Measurements from ENCODE around the gene TALDO1. TPM values are rescaled to one million over a fixed set of nuclear protein-coding genes. Genes with fewer than 3 reads are reported as not detected.

The TALDO1 gene
- total RNA-seq, 2 experiments from 2014 or later, result 219 to 268 TPM

DNA sequence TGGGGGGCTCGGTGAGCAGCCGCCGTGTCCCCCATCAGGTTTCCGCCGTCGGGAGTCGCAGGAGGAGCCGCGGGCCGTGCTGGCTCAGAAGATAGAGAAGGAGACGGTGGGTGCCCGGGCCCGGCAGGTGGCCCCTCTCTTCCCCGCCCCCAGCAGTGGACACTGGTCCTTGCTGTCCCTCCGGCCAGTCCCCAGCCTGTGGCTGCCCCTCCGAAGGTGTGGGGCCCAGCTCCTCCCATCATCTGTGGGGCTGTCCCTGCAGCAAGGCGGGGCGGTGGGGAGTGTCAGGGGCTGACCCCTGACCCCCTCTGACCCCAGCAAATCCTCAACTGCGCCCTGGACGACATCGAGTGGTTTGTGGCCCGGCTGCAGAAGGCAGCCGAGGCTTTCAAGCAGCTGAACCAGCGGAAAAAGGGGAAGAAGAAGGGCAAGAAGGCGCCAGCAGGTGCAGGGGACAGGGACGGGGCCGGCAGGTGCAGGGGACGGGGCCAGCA, 26.0 kb upstream of the TALDO1 start:
- Mint-ChIP-seq H3K27me3 (peaks cover 29% of the 10 kb centered on the region), H3K9me3 (no peaks in the 10 kb centered on the region), H3K4me3 (no peak overlapping the region), H3K4me1 (peaks cover 16% of the 10 kb centered on the region), H3K36me3 (ENCODE audit: low read depth) (no peaks in the 10 kb centered on the region), H3K27ac (no peak overlapping the region)
- ChIA-PET CTCF (interaction anchor here (1.3 to 3.4 kb wide), 6 partner anchors 9 to 167 kb away, joined by 3 to 16 read pairs (median 4); partner anchors contain the start of genes DEAF1 and TMEM80), POLR2A (no interaction called here)
- no peak for DNase-seq

DNA sequence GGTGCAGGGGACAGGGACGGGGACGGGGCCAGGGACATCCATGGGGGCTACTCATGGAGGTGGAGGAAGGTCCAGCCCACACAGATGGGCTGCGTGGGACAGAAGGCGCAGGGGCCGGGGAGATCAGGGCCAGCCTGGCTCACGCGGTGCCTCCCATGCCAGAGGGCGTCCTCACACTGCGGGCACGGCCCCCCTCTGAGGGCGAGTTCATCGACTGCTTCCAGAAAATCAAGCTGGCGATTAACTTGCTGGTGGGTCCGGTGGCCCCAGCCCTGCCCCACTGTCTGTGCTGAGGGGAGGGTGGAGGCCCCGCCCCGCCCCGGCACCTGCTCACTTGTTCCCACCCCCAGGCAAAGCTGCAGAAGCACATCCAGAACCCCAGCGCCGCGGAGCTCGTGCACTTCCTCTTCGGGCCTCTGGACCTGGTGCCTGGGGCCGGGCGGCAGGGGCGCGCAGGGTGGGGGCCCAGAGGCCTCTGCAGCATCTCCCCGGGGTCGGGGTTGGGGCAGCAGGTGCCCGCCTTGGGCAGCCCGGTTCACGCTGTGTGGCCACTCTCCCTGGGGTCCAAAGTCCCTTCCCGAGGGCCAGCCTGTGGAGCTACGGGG, 25.4 kb upstream of the TALDO1 start:
- CTCF ChIA-PET, result interaction anchor here (1.0 to 3.4 kb wide), 9 partner anchors 10 to 167 kb away, joined by 3 to 16 read pairs (median 4); partner anchors contain the start of genes DEAF1 and TMEM80
- no peaks in the 10 kb centered on the region for H3K36me3 Mint-ChIP-seq (ENCODE audit: low read depth)

DNA sequence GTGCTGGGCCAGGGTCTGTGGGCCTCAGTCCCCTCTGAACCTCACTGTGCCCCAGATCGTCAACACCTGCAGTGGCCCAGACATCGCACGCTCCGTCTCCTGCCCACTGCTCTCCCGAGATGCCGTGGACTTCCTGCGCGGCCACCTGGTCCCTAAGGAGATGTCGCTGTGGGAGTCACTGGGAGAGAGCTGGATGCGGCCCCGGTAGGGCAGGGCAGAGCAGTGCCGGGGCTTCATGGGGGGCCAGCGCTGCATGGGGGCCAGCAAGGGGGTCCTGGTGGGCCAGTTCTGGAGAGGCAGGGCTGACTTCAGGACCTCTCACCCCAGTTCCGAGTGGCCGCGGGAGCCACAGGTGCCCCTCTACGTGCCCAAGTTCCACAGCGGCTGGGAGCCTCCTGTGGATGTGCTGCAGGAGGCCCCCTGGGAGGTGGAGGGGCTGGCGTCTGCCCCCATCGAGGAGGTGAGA, 24.9 kb upstream of the TALDO1 start:
- Mint-ChIP-seq H3K4me3 (no peak overlapping the region), H3K36me3 (ENCODE audit: low read depth) (no peaks in the 10 kb centered on the region), H3K9me3 (no peaks in the 10 kb centered on the region), H3K27me3 (peaks cover 27% of the 10 kb centered on the region), H3K4me1 (peaks cover 21% of the 10 kb centered on the region), H3K27ac (no peak overlapping the region)
- no peak for DNase-seq
- ChIA-PET POLR2A (no interaction called here), CTCF (interaction anchor here (0.8 to 3.4 kb wide), 10 partner anchors 10 to 168 kb away, joined by 3 to 16 read pairs (median 4); partner anchors contain the start of genes DEAF1, EPS8L2 and TMEM80)

More for the DNA sequence above, 25.4 kb upstream of the TALDO1 start:
- DNase-seq, result peak; percentile 63
- Mint-ChIP-seq H3K4me3 (no peak overlapping the region), H3K27ac (no peak overlapping the region), H3K9me3 (no peaks in the 10 kb centered on the region), H3K27me3 (peaks cover 27% of the 10 kb centered on the region), H3K4me1 (peaks cover 19% of the 10 kb centered on the region)
- POLR2A ChIA-PET, result no interaction called here

DNA sequence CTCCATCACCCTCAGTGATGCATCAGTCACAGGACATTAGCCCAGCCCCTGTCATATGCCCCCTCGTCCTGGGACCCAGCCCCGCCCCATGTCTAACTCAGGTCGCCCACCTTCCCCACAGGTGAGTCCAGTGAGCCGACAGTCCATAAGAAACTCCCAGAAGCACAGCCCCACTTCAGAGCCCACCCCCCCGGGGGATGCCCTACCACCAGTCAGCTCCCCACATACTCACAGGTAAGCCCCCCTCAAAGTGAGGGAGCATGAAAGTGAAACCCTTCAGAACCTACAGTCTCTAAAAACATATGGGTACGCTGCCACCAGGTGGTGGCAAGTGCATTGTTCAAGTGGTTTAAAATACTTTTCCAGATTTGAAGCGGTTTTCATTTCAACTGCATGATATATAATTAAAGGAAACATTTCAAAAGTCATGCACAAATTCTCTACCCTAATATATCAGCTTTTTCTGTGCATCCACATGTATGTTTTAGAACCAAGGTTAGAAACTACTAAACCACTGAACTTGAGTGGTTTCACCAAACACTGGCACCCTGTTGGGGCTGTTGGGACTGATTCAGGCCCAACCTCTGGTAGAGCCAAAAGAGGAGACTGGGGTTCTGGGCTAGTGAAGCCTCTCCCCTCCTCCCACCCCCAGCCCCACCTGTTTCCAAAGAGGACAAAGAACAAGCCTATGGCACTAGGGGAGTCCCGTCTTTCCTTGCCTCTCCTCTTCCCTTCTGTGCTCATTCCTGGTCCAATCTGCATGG, 24.0 kb upstream of the TALDO1 start:
- Mint-ChIP-seq H3K36me3 (ENCODE audit: low read depth) (no peaks in the 10 kb centered on the region), H3K27me3 (peaks cover 27% of the 10 kb centered on the region), H3K9me3 (no peaks in the 10 kb centered on the region), H3K27ac (peak overlapping the region; percentile 78), H3K4me3 (no peak overlapping the region), H3K4me1 (peaks cover 21% of the 10 kb centered on the region)
- ChIA-PET POLR2A (no interaction called here), CTCF (interaction anchor here (0.7 to 3.4 kb wide), 14 partner anchors 10 to 169 kb away, joined by 3 to 16 read pairs (median 4); partner anchors contain the start of genes DEAF1, EPS8L2, LMNTD2 and TMEM80)
- DNase-seq, result peak; percentile 72

DNA sequence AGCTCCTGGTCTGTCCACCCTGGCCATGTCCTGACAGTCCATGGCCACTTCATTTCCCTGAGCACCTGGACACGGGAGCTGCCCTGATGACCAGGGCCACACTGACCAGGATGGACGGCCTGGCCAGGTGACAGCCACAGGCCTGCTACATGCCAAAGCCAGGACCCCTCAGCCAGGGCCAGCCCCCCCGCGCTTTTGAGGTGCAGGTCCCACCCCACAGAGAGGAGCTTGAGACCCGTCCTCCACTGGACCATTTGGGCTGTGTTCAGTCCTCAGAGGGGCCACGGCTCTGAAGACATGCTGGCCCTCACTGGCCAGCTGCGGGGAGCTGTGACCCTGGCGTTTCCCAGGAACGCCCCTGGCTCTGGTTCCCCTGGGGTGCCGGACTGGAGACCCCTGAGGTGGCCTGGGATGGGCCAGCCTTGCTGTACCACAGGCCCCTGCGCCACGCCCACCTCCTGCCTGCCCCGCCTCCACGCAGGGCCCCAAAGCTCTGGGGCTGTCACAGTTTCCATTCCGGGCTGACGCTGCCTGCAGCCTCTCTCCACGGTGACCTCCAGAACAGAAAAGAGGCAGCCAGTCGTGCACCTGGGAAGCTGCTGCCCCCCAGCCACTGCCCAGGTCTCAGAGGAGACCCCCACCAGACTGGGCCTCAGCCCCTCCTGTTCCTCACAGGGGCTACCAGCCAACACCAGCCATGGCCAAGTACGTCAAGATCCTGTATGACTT, 23.1 kb upstream of the TALDO1 start:
- ChIA-PET POLR2A (no interaction called here), CTCF (interaction anchor here (1.0 to 3.4 kb wide), 8 partner anchors 9 to 169 kb away, joined by 3 to 16 read pairs (median 5); partner anchors contain the start of genes DEAF1, LMNTD2 and TMEM80)
- peaks cover 21% of the 10 kb centered on the region for H3K4me1 Mint-ChIP-seq
- peaks cover 25% of the 10 kb centered on the region for H3K27me3 Mint-ChIP-seq
- H3K9me3 Mint-ChIP-seq, result no peaks in the 10 kb centered on the region
- no peaks in the 10 kb centered on the region for H3K36me3 Mint-ChIP-seq (ENCODE audit: low read depth)
- H3K4me3 Mint-ChIP-seq, result peak overlapping the region; percentile 1
- no peak for DNase-seq
- H3K27ac Mint-ChIP-seq, result no peak overlapping the region

DNA sequence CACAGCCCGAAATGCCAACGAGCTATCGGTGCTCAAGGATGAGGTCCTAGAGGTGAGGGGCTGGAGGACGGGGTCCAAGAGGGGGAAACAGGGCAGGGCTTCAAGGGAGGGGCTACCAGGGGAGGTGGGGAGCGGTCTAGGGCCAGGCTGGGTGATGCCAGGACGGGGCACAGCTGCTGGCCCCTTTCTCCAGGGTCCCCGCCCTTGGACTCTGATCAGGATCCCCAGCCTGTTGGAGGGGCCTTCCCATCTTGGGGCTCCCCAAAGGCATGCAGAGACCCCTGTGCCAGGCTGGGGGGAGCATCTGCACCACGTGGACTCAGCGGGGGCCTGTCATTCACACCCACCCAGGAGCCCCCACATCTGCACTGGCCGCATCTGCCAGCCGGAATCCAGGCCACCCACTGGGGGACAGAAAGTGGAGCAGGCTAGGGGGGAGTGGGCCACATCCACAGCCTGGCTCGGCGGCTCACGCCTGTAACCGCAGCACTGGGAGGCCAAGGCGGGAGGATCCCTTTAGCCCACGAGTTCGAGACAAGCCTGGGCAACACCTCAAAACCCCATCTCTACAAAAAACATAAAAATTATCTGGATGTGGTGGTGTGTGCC, 22.4 kb upstream of the TALDO1 start:
- no peak for DNase-seq
- H3K27me3 Mint-ChIP-seq, result peaks cover 20% of the 10 kb centered on the region
- H3K36me3 Mint-ChIP-seq (ENCODE audit: low read depth), result no peaks in the 10 kb centered on the region
- ChIA-PET POLR2A (no interaction called here), CTCF (interaction anchor here (1.0 to 3.4 kb wide), 10 partner anchors 9 to 206 kb away, joined by 3 to 16 read pairs (median 6); partner anchors contain the start of genes DEAF1, LMNTD2 and TMEM80)
- H3K27ac Mint-ChIP-seq, result peak overlapping the region; percentile 78
- H3K4me3 Mint-ChIP-seq, result peak overlapping the region; percentile 57
- H3K9me3 Mint-ChIP-seq, result no peaks in the 10 kb centered on the region
- peaks cover 19% of the 10 kb centered on the region for H3K4me1 Mint-ChIP-seq

DNA sequence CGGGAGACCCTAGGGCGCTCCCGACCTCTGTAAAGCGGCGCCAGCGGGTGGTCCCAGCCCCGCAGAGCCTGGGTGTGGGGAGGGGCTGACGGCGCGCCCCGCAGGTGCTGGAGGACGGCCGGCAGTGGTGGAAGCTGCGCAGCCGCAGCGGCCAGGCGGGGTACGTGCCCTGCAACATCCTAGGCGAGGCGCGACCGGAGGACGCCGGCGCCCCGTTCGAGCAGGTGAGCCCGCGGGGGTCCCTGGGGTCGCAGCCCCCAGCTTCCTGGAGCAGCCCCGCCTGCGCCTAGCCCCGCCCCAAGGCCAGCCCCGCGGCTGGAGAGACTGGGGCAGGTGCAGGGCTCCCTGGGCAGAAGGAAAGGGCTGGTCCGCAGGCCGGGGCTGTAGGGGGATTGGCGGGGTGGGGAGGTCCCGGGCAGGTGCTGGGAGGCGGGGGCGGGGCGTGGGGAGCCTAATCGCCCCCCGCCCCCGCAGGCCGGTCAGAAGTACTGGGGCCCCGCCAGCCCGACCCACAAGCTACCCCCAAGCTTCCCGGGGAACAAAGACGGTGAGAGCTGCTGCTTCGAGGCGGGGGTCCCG, 21.6 kb upstream of the TALDO1 start:
- no peak for DNase-seq
- H3K9me3 Mint-ChIP-seq, result no peaks in the 10 kb centered on the region
- POLR2A ChIA-PET, result no interaction called here
- H3K36me3 Mint-ChIP-seq (ENCODE audit: low read depth), result no peaks in the 10 kb centered on the region
- peak overlapping the region; percentile 49 for H3K4me3 Mint-ChIP-seq
- CTCF ChIA-PET, result interaction anchor here (0.7 to 2.5 kb wide), 13 partner anchors 10 to 207 kb away, joined by 3 to 11 read pairs (median 3); partner anchors contain the start of gene TALDO1
- H3K27me3 Mint-ChIP-seq, result peaks cover 16% of the 10 kb centered on the region
- H3K27ac Mint-ChIP-seq, result peak overlapping the region; percentile 78
- H3K4me1 Mint-ChIP-seq, result peaks cover 19% of the 10 kb centered on the region

DNA sequence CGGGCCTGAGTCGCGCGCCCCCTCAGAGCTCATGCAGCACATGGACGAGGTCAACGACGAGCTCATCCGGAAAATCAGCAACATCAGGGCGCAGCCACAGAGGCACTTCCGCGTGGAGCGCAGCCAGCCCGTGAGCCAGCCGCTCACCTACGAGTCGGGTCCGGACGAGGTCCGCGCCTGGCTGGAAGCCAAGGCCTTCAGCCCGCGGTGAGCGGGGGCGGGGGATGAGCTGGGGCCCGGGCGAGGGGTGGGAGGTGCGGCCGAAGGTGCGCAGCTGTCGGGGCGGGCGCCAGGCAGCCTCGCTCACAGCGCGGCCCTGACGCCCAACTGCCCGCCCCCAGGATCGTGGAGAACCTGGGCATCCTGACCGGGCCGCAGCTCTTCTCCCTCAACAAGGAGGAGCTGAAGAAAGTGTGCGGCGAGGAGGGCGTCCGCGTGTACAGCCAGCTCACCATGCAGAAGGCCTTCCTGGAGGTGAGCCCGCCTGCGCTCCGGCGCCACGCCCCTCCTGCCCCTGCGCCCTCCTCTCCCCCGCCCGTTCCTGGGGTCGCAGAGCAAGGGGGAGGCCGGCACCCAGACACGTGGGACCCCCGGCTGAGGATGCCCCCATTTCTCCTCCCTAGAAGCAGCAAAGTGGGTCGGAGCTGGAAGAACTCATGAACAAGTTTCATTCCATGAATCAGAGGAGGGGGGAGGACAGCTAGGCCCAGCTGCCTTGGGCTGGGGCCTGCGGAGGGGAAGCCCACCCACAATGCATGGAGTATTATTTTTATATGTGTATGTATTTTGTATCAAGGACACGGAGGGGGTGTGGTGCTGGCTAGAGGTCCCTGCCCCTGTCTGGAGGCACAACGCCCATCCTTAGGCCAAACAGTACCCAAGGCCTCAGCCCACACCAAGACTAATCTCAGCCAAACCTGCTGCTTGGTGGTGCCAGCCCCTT, 20.7 kb upstream of the TALDO1 start:
- H3K27ac Mint-ChIP-seq, result peak overlapping the region; percentile 46
- DNase-seq, result peak; percentile 53
- no peaks in the 10 kb centered on the region for H3K36me3 Mint-ChIP-seq (ENCODE audit: low read depth)
- H3K9me3 Mint-ChIP-seq, result no peaks in the 10 kb centered on the region
- H3K4me3 Mint-ChIP-seq, result peak overlapping the region; percentile 51
- H3K4me1 Mint-ChIP-seq, result peaks cover 16% of the 10 kb centered on the region
- POLR2A ChIA-PET, result no interaction called here
- CTCF ChIA-PET, result interaction anchor here (0.5 to 2.5 kb wide), 15 partner anchors 10 to 208 kb away, joined by 3 to 11 read pairs (median 3); partner anchors contain the start of gene TALDO1
- peaks cover 13% of the 10 kb centered on the region for H3K27me3 Mint-ChIP-seq

DNA sequence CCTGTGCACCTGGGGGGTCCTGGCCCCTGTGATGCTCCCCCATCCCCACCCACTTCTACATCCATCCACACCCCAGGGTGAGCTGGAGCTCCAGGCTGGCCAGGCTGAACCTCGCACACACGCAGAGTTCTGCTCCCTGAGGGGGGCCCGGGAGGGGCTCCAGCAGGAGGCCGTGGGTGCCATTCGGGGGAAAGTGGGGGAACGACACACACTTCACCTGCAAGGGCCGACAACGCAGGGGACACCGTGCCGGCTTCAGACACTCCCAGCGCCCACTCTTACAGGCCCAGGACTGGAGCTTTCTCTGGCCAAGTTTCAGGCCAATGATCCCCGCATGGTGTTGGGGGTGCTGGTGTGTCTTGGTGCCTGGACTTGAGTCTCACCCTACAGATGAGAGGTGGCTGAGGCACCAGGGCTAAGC, 20.0 kb upstream of the TALDO1 start:
- no peaks in the 10 kb centered on the region for H3K9me3 Mint-ChIP-seq
- ChIA-PET CTCF (interaction anchor here (1.0 to 2.5 kb wide), 5 partner anchors 10 to 59 kb away, joined by 3 to 8 read pairs (median 5); no protein-coding TSS in a partner anchor), POLR2A (no interaction called here)
- peaks cover 12% of the 10 kb centered on the region for H3K4me1 Mint-ChIP-seq
- peaks cover 11% of the 10 kb centered on the region for H3K27me3 Mint-ChIP-seq
- no peaks in the 10 kb centered on the region for H3K36me3 Mint-ChIP-seq (ENCODE audit: low read depth)
- no peak overlapping the region for H3K27ac Mint-ChIP-seq
- no peak overlapping the region for H3K4me3 Mint-ChIP-seq
- no peak for DNase-seq

DNA sequence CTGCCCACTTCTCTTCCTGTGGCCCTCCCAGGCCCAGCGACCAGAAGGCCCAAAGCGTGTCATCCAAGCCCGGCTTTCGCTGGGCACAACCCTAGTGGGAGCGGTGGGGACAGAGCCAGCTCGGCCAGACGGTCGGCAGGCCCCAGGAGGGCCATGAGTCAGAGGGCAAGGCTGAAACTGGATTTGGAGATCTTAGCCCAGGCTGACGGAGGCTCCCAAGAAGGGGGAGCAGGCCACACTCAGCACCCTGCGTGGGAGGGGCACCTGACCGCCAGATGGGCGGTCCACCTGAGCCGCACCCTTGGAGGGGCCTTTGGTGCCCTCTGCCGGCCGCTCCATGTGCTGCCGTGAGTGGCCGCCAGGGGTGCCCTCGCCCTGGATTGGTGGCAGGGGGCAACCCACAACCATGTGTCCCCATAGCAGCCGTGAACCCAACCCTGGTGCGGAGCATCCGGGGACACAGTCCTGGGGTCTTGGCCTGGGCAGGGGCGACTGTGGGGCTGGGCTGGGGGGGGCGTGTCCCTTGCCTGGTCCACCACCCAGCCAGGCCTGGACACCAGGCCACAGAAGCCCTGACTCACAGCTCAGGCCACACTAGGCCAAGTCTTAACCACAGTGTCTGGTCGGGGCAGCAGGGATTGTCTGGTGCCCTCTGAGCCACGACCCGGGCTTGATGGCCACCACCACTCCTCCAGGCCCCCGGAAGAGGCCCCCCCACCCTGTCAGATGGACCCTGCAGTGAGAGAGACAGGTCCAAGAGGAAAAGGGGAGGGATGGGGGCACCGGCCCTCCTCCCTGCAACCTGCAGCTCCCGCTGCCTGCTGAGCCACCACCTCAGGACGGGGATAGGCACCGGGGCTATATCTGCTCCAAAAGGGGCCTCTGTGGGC, 19.2 kb upstream of the TALDO1 start:
- ChIA-PET POLR2A (no interaction called here), CTCF (interaction anchor here (1.0 to 2.5 kb wide), 5 partner anchors 9 to 54 kb away, joined by 3 to 8 read pairs (median 7); no protein-coding TSS in a partner anchor)
- DNase-seq, result peak; percentile 78
- Mint-ChIP-seq H3K36me3 (ENCODE audit: low read depth) (no peaks in the 10 kb centered on the region), H3K4me3 (no peak overlapping the region), H3K9me3 (no peaks in the 10 kb centered on the region), H3K27me3 (peaks cover 10% of the 10 kb centered on the region), H3K27ac (no peak overlapping the region), H3K4me1 (peaks cover 10% of the 10 kb centered on the region)

Data from activated CD4-positive, alpha-beta T cell treated with anti-CD3 and anti-CD28 coated beads, Interleukin-2, amount 10 ng/mL, durations not matched to agents 7 days and 5 days (primary cell).